GM10847 (cell line): ENCODE results near the gene HMX3.

Source experiments
- POLR2A ChIP-seq: IDR thresholded peaks from 2 replicates; pipeline ENCODE4 v1.6.1; 2011; ENCODE audit not compliant: insufficient read length; ENCODE audit errors: extremely low read depth

Gene HMX3

GRCh38 chr10:123150271-123150985 is 14.7 kb downstream of the HMX3 start:
- no peak for TF ChIP-seq POLR2A

DNA sequence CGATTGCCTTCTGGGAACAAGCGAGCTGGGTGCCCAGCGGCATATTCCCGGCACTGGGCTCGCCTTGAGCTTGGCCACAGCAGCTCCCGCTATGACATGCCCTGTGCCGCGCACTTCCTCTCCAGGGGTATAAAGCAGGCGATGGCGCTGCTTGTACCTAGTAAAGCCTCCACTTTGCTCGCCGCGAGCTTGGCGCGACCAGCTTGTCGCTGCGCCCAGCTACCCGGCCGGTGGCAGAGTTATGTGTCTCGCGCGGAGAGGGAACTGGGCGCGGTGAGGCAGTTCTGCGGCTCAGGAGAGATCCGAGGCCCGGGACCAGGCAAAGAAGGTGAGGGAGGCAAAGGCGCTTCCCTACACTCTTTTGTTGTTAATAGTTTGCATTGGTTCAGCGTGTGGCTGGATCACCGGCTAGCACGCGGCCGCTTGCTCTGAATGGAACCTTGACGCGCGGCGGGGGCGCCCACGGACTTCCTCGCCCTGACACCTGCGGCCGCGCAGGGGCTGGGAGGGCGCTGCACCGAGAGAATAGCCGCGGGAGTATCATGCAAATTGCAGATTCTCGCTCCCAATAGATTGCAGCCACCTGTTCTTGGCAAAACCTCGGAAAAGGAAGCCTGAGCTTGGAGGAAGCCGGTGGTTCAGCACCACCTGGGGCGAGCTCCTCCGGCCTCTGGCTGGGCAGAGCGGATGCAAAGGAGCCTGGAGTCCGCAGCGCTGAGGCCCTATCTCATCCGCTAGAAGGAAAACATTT is 15.4 kb downstream of the HMX3 start:
- peak; percentile 17 for TF ChIP-seq POLR2A

GRCh38 chr10:123151737-123152135 is 16.0 kb downstream of the HMX3 start:
- TF ChIP-seq POLR2A: no peak

GRCh38 chr10:123153486-123154091 is 17.8 kb downstream of the HMX3 start:
- TF ChIP-seq POLR2A: no peak

- peak; percentile 97 for TF ChIP-seq POLR2A
Observed at GRCh38 chr10:123154092-123154710, 18.4 kb downstream of the HMX3 start, which contains the start of gene BUB3. BUB3 (plus strand) TSS chr10:123154402; CDS start chr10:123154918, 516 bp downstream.

DNA sequence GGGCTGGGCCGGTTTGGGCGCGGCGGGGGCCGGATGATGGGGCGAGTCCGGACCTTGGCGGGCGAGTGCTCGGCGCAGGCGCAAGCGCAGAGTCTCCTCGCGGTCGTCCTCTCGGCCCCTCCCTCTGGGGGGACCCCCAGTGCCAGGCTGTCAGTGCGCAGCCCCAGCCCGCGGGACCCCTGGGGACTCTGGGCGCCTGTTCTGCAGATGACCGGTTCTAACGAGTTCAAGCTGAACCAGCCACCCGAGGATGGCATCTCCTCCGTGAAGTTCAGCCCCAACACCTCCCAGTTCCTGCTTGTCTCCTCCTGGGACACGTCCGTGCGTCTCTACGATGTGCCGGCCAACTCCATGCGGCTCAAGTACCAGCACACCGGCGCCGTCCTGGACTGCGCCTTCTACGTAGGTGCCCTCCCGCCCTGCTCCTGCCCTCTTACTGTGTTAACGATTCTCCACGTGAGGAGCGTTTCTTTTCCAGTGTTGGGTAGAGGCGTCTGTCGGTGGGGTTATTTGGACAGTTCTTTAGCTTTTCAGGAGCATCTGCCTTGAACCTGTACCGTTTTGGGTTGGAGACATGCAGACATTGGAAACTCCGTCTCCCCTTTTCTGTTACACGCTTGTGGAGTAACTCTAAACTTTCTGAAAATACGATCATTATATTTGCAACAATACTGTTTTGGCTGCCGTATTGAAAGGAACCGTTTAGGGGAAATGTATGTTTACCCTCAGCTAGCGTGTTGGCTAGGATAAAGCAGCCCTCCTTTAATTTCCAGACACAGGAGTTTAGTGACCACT is 19.1 kb downstream of the HMX3 start:
- TF ChIP-seq POLR2A: no peak

GRCh38 chr10:123156078-123156477 is 20.3 kb downstream of the HMX3 start:
- no peak for TF ChIP-seq POLR2A

DNA sequence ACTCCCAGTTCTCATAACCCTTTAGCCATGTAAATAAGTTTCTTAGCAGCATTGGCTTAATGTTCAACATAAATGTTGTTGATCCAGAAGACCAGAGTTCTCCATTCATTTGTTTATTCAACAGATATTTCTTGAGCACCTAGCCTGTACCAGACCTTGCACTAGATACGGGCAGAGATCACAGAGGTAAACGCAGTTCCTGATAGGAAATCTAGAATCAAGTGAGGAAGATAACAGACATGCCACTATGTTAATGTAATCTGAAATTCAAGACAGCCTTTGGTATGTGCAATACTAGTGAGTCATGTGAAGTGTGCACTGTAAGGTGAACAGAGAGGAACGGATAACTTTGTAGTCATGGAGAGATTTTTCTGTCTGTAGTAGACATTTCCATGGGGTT is 21.4 kb downstream of the HMX3 start:
- no peak for TF ChIP-seq POLR2A

DNA sequence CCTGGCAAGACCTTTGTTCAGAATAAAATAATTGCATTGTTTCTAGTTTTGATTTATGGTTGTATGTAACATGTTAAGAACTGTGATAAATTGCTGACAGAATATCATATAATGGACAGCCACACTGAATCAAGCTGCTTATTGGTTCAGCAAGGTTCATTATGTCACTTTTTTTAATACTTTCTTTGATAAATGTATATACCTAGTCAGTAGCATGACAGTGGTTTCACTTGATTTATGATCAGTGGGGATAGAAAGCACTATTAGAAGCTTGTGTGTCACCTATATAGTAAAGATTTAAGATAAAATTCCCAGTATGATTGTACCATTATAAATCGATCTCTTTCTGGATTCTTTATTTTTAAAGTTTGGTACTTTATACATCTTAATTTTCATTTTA is 22.9 kb downstream of the HMX3 start:
- no peak for TF ChIP-seq POLR2A

DNA sequence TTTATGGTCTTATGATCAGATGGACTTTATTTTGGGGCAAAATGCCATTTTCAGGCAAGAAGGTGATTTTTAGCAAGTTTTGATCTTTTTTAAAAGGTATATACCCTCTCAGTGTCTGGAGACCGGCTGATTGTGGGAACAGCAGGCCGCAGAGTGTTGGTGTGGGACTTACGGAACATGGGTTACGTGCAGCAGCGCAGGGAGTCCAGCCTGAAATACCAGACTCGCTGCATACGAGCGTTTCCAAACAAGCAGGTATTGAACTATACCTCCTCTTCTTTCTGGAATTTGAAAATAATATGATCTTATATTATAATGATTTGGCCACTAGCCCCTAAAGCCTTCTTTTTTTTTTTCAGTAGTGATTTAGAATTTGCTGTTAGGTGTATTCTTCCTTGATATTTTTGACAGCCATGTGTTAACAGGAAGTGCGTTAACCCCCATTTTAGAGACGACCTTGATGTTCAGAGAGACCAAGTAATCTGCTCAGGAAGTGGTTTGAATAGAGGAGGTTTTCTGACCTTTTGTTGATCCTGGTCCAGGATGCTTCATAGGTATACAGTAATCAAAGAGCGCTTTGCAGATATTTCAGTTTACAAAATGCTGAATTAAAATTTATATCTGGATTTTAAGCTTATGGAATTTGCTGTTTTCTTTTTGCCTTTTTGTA is 24.7 kb downstream of the HMX3 start:
- TF ChIP-seq POLR2A: no peak

DNA sequence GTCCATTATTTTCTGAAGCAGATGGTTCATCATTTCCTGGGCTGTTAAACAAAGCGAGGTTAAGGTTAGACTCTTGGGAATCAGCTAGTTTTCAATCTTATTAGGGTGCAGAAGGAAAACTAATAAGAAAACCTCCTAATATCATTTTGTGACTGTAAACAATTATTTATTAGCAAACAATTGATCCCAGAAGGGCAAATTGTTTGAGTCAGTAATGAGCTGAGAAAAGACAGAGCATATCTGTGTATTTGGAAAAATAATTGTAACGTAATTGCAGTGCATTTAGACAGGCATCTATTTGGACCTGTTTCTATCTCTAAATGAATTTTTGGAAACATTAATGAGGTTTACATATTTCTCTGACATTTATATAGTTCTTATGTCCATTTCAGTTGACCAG is 28.5 kb downstream of the HMX3 start:
- TF ChIP-seq POLR2A: no peak

DNA sequence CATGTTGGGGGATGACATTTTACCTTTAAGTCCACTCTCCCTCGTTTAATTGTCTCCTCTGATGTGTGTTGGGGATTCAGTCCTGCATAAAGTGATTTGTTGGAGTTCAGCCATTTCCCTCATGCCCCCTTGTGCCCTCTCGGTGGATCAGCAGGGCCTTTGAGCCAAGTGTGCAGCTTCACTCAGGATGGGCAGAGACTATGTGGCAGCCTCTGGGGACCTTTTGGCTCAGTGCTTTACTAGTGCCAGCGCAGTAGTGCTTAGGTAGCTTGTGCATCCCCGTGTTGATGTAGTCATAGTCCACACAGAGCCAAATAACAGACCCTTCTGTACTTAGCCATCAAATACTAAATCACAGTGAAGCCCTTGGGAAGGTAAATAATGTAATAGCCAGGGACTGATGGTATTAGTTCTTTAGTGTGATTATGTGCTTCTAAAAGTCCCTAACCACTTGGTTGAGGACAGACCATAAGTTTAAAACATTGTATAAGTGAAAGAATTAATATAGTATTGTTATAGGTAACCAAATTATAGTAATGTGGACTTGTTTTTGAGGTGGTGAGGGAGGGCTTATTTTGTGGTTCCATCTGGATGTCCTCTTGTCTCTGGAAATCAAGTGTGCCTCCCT is 29.8 kb downstream of the HMX3 start:
- no peak for TF ChIP-seq POLR2A

DNA sequence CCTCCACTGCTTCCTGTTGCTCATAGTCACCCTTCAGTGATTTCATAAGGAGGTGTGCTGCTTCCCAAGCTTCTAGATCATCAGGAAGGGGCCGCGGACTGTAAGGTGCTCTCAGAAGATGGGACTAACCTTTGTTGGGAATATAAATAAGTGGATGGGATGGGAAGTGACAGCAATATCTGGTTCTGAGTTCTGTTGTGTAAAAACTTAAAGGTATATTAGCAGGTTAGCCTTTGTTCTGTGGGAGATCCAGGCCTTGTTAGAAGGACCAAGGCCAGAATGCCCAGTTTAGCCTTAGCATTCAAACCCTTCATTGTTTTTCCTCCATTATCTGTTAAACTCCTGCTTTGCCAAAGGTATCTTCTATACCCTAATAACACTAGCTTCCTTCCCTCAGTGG is 30.8 kb downstream of the HMX3 start:
- TF ChIP-seq POLR2A: no peak

- TF ChIP-seq POLR2A: no peak
Observed at GRCh38 chr10:123170961-123171360, 35.2 kb downstream of the HMX3 start.
